Fibroblast of skin of left biceps (primary cell): ENCODE data around the gene BMF.
"Not testable (repeated sequence)": the region's sequence is repeated elsewhere in the genome, so short reads cannot be mapped to it uniquely, and the experiment has no call there.

Source experiments
- DNase-seq, 2 experiments: peaks; one replicate each; pipeline ENCODE4 v3.0.0-alpha.2; 2013; ENCODE audit warnings: low read depth in 2 of 2

Gene BMF

GRCh38 chr15:40087991-40088928 lies 20.4 kb downstream of the BMF start:
- no peak for DNase-seq

DNA sequence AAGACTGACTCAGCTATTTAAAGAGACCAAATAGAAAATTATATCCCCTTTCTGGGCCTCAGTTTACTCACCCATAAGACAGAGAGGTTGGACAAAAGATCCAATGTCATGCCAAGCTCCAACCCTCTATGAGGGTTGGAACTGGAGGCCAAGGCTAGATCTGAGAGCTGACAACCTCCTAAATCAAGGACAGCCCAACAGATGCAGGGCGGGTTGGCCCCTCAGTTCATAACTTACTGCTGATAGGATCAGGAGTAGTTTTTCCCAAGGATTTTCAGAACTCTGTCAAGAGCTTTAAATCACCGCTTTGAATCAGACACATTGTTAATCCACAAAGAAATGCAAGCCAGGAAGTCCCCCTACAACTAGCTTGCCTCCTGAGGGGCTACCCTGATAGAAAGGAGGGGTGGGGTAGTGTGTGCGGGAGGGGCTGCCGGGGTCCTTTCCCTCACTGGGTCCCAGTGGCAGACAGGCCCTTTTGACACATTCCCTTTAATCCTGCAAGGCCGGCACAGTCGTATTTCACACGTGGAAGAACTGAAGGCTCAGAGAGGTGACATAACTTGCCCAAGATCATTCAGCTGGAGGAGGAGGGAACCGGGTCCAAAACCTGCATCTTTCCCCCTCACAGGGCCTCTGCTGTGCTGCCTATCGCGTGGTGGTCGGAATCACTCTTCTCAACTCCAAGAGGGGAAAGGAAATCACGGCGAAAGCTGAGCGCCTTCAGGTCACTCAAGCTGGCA lies 21.4 kb downstream of the BMF start:
- DNase-seq: no peak

- DNase-seq: no peak
Observed at GRCh38 chr15:40085266-40085665, 23.4 kb downstream of the BMF start.

DNA sequence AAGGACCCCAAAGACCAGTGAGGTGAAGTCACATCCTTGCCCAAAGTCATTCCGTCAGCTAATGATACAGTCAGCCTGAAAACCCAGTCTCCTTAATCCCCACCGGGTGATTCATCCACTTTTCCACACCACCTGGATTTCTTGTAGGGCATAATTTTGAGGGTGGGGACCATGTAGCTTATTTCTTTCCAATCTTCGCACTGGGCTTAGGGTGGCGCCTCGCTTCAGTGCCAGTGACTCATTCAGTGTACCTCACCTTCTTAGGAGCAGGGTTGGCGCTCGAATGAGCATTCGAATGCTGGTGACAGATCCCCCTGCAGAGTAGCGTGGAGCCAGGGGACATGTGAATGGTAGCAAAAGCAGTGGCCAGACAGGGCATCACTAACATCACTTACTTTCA lies 24.0 kb downstream of the BMF start:
- DNase-seq: no peak

DNA sequence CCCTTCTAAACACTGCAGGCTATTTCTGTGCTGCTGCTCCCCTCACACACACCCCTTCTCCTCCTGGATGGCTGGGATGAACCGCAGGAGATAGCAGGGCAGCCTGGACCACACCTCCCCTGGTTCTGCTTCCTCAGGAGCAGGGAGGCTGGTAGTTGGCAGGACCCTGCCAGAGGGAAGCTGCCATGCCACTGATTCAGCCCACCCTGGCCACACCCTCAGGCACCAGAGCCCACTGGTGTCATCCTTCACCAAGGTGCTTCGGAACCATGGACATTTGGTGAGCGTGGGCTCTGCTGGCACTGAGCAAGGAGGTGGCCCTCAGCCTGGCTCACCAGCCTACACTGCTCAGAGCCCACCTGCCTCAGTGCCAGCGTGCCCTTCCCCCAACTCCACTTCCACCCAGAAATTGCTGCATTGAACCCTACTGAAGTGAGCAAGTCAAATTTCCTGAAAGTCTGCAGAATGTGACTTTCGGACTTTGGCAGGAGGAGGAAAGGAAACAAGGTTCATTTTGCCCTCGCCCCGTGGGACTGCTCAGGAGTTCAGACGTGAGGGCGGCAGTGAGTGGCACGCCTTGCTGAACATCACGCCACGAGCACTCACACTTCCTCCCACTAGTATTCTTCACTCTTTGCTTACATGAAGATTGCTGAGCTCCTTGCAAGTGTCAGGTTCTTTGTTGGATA lies 26.3 kb downstream of the BMF start:
- DNase-seq: no peak

DNA sequence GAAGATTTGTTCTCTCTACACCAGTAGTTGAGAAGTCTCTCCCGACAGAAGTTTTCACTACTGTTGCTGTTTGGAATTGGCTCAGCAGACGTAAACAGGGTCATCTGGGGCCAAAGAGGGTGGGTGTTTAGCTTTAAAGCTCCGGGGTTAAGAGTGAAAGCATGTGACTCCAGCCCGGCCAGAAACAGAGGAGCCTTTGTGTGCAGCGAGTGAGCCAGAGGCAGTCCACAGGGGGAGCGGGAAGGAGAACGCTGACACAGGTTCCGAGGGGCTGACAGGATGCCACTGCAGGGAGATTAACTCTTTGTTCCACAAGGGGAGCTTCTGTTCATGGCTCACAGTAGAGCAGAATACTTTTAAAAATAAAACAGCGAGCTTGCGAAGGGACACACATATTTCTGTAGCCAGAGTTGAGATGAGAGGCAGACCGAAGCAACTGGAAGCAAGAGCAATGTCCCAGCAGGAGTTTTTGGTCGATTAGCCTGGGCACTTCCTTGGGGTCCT lies 26.9 kb downstream of the BMF start:
- no peak for DNase-seq

GRCh38 chr15:40080847-40081246 lies 27.8 kb downstream of the BMF start:
- DNase-seq: no peak

- no peak for DNase-seq
Observed at GRCh38 chr15:40080104-40080503, 28.6 kb downstream of the BMF start.

- no peak for DNase-seq
Observed at GRCh38 chr15:40079456-40079855, 29.2 kb downstream of the BMF start.

DNA sequence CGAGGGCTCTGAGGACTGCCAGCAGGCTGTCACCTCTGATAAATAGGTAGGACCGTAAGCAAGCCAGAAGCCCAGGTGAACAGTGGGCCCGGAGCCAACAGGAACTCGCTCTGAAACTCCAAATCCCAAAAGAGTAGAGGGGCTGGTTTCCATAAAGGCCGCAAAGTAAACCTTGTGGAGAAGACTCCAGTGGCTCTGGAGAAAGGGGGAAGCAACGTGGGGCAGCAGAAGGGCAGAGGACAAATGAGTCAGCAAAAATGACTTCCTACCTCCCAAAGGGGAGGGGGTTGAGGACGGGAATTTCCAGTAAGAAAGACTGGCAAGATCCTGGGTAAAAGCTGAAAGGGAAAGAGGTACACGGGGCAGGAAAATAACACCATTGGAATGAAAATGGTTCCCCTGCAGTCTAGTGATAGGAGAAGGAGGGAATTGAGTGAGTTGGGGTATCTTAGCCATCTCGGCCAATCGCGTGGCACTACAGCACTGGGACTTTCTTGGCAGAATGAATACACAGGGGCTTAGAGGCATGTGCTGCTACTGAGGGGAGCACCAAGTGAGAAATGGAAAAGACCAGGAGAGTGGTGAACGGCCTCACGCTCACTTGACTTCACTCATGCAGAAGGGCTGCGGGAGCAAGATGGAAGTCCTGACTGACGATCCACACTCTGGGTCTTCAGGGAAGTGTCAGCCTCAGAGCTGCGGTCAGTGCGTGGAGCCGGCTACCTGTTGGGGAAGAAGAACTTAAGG lies 33.2 kb downstream of the BMF start:
- DNase-seq: no peak

DNA sequence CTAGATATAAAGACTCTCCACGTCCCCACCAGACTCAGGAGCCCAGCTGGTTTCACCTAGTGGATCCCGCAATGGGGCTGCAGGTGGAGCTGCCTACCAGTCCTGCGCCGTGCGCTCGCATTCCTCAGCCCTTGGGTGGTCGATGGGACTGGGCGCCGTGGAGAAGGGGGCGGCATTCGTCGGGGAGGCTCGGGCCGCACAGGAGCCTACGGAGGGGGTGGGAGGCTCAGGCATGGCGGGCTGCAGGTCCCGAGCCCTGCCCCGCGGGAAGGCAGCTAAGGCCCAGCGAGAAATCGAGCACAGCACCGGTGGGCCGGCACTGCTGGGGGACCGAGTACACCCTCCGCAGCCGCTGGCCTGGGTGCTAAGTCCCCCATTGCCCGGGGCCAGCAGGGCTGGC lies 34.0 kb downstream of the BMF start:
- DNase-seq: not testable (repeated sequence)

DNA sequence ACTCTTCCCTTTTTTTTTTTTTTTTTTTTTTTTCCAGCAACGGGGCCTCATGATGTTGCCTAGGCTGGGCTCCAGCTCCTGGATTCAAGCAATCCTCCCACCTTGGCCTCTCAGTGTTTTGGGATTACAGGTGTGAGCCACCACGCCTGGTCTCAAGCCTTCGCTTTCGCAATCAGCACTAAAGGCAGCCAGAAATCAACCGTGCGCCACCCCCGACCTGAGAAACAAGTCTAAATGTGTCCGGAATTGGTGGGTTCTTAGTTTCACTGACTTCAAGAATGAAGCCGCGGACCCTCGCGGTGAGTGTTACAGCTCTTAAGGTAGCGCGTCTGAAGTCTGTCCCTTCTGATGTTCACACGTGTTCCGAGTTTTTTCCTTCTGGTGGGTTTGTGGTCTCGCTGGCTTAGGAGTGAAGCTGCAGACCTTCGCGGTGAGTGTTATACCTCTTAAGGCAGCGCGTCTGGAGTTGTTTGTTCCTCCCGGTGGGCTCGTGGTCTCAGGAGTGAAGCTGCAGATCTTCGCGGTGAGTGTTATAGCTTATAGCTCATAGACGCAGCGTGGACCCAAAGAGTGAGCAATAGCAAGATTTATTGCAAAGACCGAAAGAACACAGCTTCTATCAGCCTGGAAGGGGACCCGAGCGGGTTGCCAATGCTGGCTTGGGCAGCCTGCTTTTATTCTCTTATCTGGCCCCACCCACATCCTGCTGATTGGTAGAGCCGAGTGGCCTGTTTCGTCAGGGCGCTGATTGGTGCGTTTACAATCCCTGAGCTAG lies 34.8 kb downstream of the BMF start:
- not testable (repeated sequence) for DNase-seq

DNA sequence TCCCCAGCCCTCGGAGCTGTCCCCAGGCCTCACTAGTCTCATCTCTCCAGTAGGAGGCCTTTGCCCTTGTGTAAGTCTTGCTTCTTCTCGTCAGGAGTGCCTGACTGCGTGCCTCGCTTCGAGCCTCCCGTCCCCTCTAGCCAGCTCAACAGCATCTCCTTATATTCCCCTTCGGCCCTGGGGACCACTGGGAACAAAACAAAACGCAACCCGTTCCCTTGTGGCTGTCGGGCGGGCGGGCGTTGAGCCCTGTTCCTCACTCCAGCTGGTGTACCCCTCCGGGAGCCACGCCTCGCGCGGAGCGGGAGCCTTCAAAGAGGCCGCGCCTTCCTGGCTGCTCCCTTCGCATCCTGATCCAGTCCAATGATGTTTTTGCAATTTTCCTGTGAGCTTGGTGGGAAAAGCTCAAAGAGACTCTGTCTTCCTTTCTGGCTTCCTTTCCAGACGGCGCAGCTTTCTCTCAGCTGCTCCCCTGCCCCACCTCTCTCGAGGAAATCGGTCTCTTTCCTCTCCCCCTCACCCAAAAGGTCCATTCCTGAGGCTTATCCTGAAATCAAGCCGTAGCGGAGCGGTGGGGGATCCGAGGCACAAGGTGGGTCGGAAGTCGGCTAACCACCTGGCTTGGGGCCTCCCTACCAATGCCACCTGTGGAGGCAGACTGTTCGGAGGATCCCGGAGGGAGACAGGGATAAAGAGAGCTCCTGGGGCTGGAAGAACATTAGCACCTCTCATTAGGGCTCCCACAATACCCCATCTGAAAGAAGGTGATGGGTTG lies 36.3 kb downstream of the BMF start:
- no peak for DNase-seq

GRCh38 chr15:40070608-40071218 lies 38.0 kb downstream of the BMF start:
- no peak for DNase-seq

DNA sequence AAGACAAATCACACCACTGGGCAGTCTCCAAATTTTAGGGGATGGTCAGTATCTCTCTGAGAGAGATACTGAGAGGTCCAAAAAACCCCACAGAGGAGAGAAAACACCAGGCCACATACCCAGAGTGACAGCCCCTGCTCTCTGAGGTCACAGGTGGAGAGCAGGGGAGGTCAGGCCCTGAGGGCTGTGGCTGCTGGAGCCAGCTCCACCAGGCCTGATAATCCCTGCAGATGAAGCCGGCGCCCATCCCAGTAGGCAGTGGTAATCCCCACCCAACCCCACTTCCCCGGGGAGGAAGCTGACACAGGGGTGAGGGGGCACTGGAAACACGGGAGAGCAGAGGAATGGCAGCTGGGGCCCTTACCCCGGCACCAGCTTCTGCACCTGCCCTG lies 38.5 kb downstream of the BMF start:
- DNase-seq: no peak

DNA sequence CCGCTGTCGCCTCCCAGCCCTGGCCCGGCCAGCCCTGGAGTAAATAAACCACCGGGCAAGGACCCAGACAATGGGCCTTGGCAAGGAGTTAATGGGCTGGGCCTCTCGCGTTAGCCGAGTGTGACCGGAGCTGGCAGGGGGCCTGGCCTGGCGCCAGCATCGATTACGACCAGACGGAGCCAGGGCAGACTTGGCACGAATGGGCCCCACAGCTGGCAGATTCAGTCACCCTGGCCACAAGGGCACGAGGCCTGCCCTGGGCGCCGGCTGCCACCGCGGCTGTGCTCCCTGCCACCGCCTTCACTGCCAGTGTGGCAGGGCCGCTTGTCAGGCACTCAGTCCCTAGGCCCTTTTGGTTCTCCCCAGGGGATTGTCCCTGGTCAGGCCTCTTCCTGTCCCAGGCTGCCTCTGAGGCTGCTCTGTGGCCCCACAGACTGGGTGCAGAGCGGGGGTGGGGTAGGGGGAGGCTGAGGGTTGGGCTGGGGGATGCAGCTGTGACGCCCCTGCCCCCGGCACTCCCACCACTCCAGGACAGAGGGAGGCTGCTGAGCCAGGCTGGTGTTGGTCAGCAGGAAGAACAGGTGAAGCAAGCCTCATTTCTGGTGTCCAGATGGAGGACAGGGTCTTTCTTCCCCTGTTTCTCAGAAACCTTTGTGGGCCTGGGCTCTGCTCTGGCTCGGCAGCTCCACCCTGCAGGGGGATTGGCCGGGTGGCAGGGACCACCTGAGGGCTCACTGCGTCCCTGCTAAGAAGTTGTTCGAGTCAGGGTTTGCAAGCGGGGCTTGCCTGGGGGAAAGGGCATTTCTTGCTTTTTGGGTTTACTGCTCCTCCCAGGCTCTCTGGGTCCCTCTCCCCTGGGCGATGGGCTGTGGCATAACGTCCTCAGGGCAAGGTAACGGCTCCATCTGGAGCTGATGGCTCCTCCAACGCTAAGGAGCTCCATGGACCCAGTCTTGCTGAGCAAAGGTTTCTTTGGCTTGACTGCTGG lies 39.2 kb downstream of the BMF start:
- no peak for DNase-seq

- DNase-seq: no peak
Observed at GRCh38 chr15:40067921-40068624, 40.6 kb downstream of the BMF start.

GRCh38 chr15:40066589-40066988 lies 42.1 kb downstream of the BMF start:
- no peak for DNase-seq
